SU-DHL-6 (cell line): Measurements from ENCODE around the gene LY6G6D.

Experiments used
- EZH2phosphoT487 ChIP-seq: fragments of 200-600 bp; sonication (generic), shearing (Covaris generic); conservative IDR thresholded peaks from 2 replicates; pipeline ENCODE4 v1.6.1; 2018; ENCODE audit warnings: mild to moderate bottlenecking, antibody characterized with exemption, low read length, moderate library complexity, mixed read lengths
- TF ChIP-seq, protein P1 (sequence below): fragments of 200-600 bp; sonication (generic); IDR thresholded peaks from one replicate; pipeline ENCODE4 v1.5.1; 2017; ENCODE audit warnings: antibody characterized with exemption, mild to moderate bottlenecking, low read length, moderate library complexity; ENCODE audit not compliant: insufficient read depth, poor library complexity, severe bottlenecking

GRCh38 chr6:31728767-31729514 is 13.8 kb downstream of the LY6G6D start, which contains the start of gene DDAH2:
- TF ChIP-seq, protein P1, sequence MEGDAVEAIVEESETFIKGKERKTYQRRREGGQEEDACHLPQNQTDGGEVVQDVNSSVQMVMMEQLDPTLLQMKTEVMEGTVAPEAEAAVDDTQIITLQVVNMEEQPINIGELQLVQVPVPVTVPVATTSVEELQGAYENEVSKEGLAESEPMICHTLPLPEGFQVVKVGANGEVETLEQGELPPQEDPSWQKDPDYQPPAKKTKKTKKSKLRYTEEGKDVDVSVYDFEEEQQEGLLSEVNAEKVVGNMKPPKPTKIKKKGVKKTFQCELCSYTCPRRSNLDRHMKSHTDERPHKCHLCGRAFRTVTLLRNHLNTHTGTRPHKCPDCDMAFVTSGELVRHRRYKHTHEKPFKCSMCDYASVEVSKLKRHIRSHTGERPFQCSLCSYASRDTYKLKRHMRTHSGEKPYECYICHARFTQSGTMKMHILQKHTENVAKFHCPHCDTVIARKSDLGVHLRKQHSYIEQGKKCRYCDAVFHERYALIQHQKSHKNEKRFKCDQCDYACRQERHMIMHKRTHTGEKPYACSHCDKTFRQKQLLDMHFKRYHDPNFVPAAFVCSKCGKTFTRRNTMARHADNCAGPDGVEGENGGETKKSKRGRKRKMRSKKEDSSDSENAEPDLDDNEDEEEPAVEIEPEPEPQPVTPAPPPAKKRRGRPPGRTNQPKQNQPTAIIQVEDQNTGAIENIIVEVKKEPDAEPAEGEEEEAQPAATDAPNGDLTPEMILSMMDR, result peak; percentile 100
- TF ChIP-seq EZH2phosphoT487, result no peak
